Fibroblast of lung (primary cell): ENCODE data around the gene FKBP15. TPM values are rescaled to one million over a fixed set of nuclear protein-coding genes. Genes with fewer than 3 reads are reported as not detected.

Experiments
- DNase-seq, 2 donors: peaks; one replicate each; pipeline versions ENCODE4 v3.0.0 to v3.0.0-alpha.2; 2010; ENCODE audit warnings: low read depth in 2 of 2
- H2AFZ ChIP-seq: 2 replicates; pipeline ENCODE4 v1.5.1; 2012; ENCODE audit warnings: low read length, control low read depth, inconsistent platforms
- H3K27ac ChIP-seq: 2 replicates; pipeline ENCODE4 v1.5.1; 2011; ENCODE audit warnings: low read length, control low read depth; ENCODE audit not compliant: insufficient read depth
- H3K27me3 ChIP-seq: 2 replicates; pipeline ENCODE4 v1.5.1; 2011; ENCODE audit warnings: mild to moderate bottlenecking, low read length; ENCODE audit not compliant: control insufficient read depth, insufficient read depth
- H3K36me3 ChIP-seq: 2 replicates; pipeline ENCODE4 v1.5.1; 2011; ENCODE audit warnings: low read length; ENCODE audit not compliant: control insufficient read depth, insufficient read depth
- H3K4me1 ChIP-seq: 2 replicates; pipeline ENCODE4 v1.5.1; 2011; ENCODE audit warnings: low read length; ENCODE audit not compliant: control insufficient read depth, insufficient read depth; ENCODE audit errors: extremely low read depth
- H3K4me2 ChIP-seq: 2 replicates; pipeline ENCODE4 v1.5.1; 2011; ENCODE audit warnings: low read length, control low read depth; ENCODE audit not compliant: insufficient read depth; ENCODE audit errors: extremely low read depth
- H3K4me3 ChIP-seq, 4 experiments: fragments of 200-600 bp in 1 of 4; sonication (generic) in 1 of 4; replicated peaks in 1 of 4; 2 replicates each; pipeline ENCODE4 v1.5.1; 2011 to 2016; ENCODE audit warnings: low read length in 4 of 4, low read depth in 3 of 4, mild to moderate bottlenecking in 3 of 4, control low read depth in 2 of 4, inconsistent platforms in 1 of 4, mixed read lengths in 1 of 4; ENCODE audit not compliant: insufficient read depth in 1 of 4; ENCODE audit errors: control extremely low read depth in 1 of 4
- H3K79me2 ChIP-seq: 2 replicates; pipeline ENCODE4 v1.5.1; 2012; ENCODE audit warnings: mild to moderate bottlenecking, low read length, inconsistent platforms; ENCODE audit not compliant: control insufficient read depth, insufficient read depth
- H3K9ac ChIP-seq: 2 replicates; pipeline ENCODE4 v1.5.1; 2011; ENCODE audit warnings: mild to moderate bottlenecking, low read length, control low read depth; ENCODE audit not compliant: insufficient read depth
- H3K9me3 ChIP-seq: 2 replicates; pipeline ENCODE4 v1.5.1; 2012; ENCODE audit warnings: low read depth, low read length; ENCODE audit not compliant: control insufficient read depth, insufficient read depth
- H4K20me1 ChIP-seq: 2 replicates; pipeline ENCODE4 v1.5.1; 2011; ENCODE audit warnings: low read length; ENCODE audit not compliant: control insufficient read depth, insufficient read depth; ENCODE audit errors: extremely low read depth
- EZH2 ChIP-seq: IDR thresholded peaks from 2 replicates; pipeline ENCODE4 v1.5.1; 2012; ENCODE audit warnings: low read length, control low read depth, mild to moderate bottlenecking; ENCODE audit errors: missing control alignments
- polyA plus RNA-seq, 2 donors: library from polyadenylated mRNA; depleted of rRNA in 1 of 2; stranded (reverse) in 1 of 2; unstranded in 1 of 2; fragments of >200 nt; gene quantifications; 2 replicates each; pipeline ENCODE4 v1.2.1, GENCODE V29; 2011 to 2012; ENCODE audit warnings: missing spikeins in 1 of 2
- total RNA-seq: library from RNA; depleted of rRNA; stranded (reverse); fragments of >200 nt; gene quantifications from 2 replicates; pipeline ENCODE4 v1.2.1, GENCODE V29; 2014
- TF ChIP-seq, protein P1 (sequence below), 2 donors: IDR thresholded peaks in 1 of 2; conservative IDR thresholded peaks in 1 of 2; 1 replicate in 1 of 2; 2 replicates in 1 of 2; pipeline ENCODE4 v1.5.1; 2011 to 2012; ENCODE audit warnings: low read length in 2 of 2, control low read depth in 1 of 2, inconsistent platforms in 1 of 2, low read depth in 1 of 2, mild to moderate bottlenecking in 1 of 2

FKBP15 gene
- total and polyA plus RNA-seq, 2 donors (not counting 1 experiment from before 2014, with no cell fraction given) = 21.0 to 25.3 TPM

DNA sequence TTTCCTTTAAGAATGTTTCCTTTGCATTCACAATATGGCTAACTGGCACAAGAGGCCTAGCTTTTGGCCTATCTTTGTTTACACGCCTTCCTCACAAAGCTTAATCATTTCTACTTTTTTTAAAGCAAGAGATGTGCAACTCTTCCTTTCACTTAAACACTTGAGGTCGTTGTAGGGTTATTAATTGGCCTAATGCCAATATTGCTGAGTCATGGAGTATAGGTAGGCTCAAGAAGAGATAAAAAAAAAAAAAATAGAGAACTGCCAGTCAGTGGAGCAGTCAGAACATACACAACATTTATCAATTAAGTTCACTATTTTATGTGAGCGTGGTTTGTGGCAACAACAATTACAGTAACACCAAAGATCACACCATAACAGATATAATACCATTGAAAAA, 5.9 kb downstream of the FKBP15 start:
- Histone ChIP-seq H3K4me2 (no peak overlapping the region), H3K27me3 (no peaks in the 10 kb centered on the region), H3K9me3 (no peaks in the 10 kb centered on the region), H3K27ac (no peak overlapping the region), H3K4me3 (no peak overlapping the region), H4K20me1 (no peaks in the 10 kb centered on the region), H3K79me2 (peaks cover 22% of the 10 kb centered on the region), H3K9ac (no peak overlapping the region), H2AFZ (no peak overlapping the region), H3K36me3 (no peaks in the 10 kb centered on the region), H3K4me1 (no peaks in the 10 kb centered on the region)
- TF ChIP-seq EZH2 = no peak
- TF ChIP-seq, protein P1, sequence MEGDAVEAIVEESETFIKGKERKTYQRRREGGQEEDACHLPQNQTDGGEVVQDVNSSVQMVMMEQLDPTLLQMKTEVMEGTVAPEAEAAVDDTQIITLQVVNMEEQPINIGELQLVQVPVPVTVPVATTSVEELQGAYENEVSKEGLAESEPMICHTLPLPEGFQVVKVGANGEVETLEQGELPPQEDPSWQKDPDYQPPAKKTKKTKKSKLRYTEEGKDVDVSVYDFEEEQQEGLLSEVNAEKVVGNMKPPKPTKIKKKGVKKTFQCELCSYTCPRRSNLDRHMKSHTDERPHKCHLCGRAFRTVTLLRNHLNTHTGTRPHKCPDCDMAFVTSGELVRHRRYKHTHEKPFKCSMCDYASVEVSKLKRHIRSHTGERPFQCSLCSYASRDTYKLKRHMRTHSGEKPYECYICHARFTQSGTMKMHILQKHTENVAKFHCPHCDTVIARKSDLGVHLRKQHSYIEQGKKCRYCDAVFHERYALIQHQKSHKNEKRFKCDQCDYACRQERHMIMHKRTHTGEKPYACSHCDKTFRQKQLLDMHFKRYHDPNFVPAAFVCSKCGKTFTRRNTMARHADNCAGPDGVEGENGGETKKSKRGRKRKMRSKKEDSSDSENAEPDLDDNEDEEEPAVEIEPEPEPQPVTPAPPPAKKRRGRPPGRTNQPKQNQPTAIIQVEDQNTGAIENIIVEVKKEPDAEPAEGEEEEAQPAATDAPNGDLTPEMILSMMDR (conservative IDR thresholded peaks at IDR 0.05 in 1 of 2, IDR thresholded peaks at IDR 0.05 in 1 of 2; ENCODE audit: low read depth in 1 of 2, low read length in 2 of 2) = no peak
- DNase-seq = peak; percentile 40 to 47

DNA sequence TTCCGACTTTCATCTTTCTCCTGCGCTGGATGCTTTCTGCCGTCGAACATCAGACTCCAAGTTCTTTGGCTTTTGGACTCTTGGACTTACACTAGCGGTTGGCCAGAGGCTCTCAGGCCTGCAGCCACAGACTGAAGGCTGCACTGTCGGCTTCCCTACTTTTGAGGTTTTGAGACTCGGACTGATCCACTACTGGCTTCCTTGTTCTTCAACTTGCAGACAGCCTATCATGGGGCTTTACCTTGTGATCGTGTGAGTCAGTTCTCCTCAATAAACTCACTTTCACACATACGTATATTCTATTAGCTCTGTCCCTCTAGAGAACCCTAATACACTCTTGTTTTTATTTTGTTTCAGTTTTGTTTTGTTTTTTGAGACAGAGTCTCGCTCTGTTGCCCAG, 10.3 kb downstream of the FKBP15 start:
- Histone ChIP-seq H4K20me1 (no peaks in the 10 kb centered on the region), H3K27ac (no peak overlapping the region)

DNA sequence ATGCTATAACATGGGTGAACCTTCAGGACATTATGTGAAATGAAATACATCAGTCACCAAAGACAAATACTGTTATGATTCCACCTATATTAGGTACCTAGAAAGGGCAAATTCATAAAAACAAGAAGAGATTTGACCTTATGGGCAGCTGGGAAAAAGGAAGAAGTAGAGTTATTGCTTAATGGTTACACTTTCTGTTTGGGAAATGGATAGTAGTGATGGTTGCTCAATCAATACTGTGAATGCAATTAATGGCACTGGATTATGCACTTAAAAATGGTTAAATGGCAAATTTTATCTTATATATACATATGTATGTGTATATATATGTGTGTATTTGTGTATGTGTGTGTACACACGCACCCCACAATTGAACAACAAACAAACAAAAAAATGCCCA, 15.2 kb downstream of the FKBP15 start:
- no peaks in the 10 kb centered on the region for H4K20me1 ChIP-seq
- H3K36me3 ChIP-seq = peaks cover 3% of the 10 kb centered on the region
- no peaks in the 10 kb centered on the region for H3K4me1 ChIP-seq
- H3K9me3 ChIP-seq = no peaks in the 10 kb centered on the region
- no peaks in the 10 kb centered on the region for H3K27me3 ChIP-seq
- H3K4me3 ChIP-seq = no peak overlapping the region
- H2AFZ ChIP-seq = no peak overlapping the region
- no peak for TF ChIP-seq EZH2
- TF ChIP-seq, protein P1 (conservative IDR thresholded peaks at IDR 0.05 in 1 of 2, IDR thresholded peaks at IDR 0.05 in 1 of 2; ENCODE audit: low read depth in 1 of 2, low read length in 2 of 2) = no peak
- H3K79me2 ChIP-seq = no peaks in the 10 kb centered on the region
- no peak for DNase-seq
- no peak overlapping the region for H3K27ac ChIP-seq
- H3K9ac ChIP-seq = no peak overlapping the region
- H3K4me2 ChIP-seq = no peak overlapping the region

More for the DNA sequence above, 10.3 kb downstream of the FKBP15 start:
- no peaks in the 10 kb centered on the region for H3K9me3 ChIP-seq
- no peaks in the 10 kb centered on the region for H3K27me3 ChIP-seq
- peaks cover 5% of the 10 kb centered on the region for H3K79me2 ChIP-seq
- H3K9ac ChIP-seq = no peak overlapping the region
- no peaks in the 10 kb centered on the region for H3K4me1 ChIP-seq
- H3K36me3 ChIP-seq = no peaks in the 10 kb centered on the region
- H2AFZ ChIP-seq = no peak overlapping the region
- H3K4me2 ChIP-seq = no peak overlapping the region
- no peak for TF ChIP-seq EZH2
- TF ChIP-seq, protein P1 (conservative IDR thresholded peaks at IDR 0.05 in 1 of 2, IDR thresholded peaks at IDR 0.05 in 1 of 2; ENCODE audit: low read depth in 1 of 2, low read length in 2 of 2) = no peak
- no peak for DNase-seq
- no peak overlapping the region for H3K4me3 ChIP-seq
